WTC11 (cell line): ENCODE results near the gene PPDPF. TPM values are rescaled to one million over a fixed set of nuclear protein-coding genes. Genes with fewer than 3 reads are reported as not detected.
A peak's percentile ranks its signal among the peaks of the same experiment; 100 is the strongest.

ENCODE experiments used
- ATAC-seq: fragments of 200-7000 bp; cut with Tn5 transposase; 2 replicates; pipeline ENCODE4 v1.10.0; 2021; ENCODE audit warnings: mild to moderate bottlenecking, moderate library complexity
- CTCF ChIA-PET: fragments of 300-600 bp; sonication (Branson Sonifier 250); formaldehyde crosslinking; loops from one replicate; lab custom pipeline; 2021; ENCODE audit warnings: antibody characterized with exemption; lab: Charles Lee
- POLR2A ChIA-PET: fragments of 350-600 bp; sonication (Branson Sonifier 250); formaldehyde crosslinking; loops from one replicate; lab custom pipeline; 2021; ENCODE audit warnings: antibody characterized with exemption; lab: Charles Lee
- DNase-seq: peaks from one replicate; pipeline ENCODE4 v3.0.0; 2021; ENCODE audit warnings: low spot score
- H3K27ac Mint-ChIP-seq: 2 replicates; pipeline ENCODE4 v1.8.0; 2021; ENCODE audit warnings: mixed read lengths
- H3K27me3 Mint-ChIP-seq: 2 replicates; pipeline ENCODE4 v1.8.0; 2021; ENCODE audit warnings: low read depth, mild to moderate bottlenecking, moderate library complexity, mixed read lengths
- H3K36me3 Mint-ChIP-seq: 2 replicates; pipeline ENCODE4 v1.8.0; 2021; ENCODE audit warnings: mixed read lengths
- H3K4me1 Mint-ChIP-seq: 2 replicates; pipeline ENCODE4 v1.8.0; 2022; ENCODE audit warnings: mixed read lengths
- H3K4me3 Mint-ChIP-seq: 2 replicates; pipeline ENCODE4 v1.8.0; 2021; ENCODE audit warnings: mild to moderate bottlenecking, moderate library complexity, mixed read lengths
- H3K9me3 Mint-ChIP-seq: 2 replicates; pipeline ENCODE4 v1.8.0; 2021; ENCODE audit warnings: mixed read lengths
- ATF2 ChIP-seq: sonication (generic); formaldehyde crosslinking; IDR thresholded peaks from 2 replicates; pipeline ENCODE4 v1.8.1; 2022; ENCODE audit warnings: low read depth, missing genetic modification reagents, borderline replicate concordance
- CBFB ChIP-seq: sonication (generic); formaldehyde crosslinking; IDR thresholded peaks from 2 replicates; pipeline ENCODE4 v1.8.1; 2022; ENCODE audit warnings: mild to moderate bottlenecking, low read depth, missing genetic modification reagents
- CREB1 ChIP-seq: sonication (generic); formaldehyde crosslinking; IDR thresholded peaks from 2 replicates; pipeline ENCODE4 v1.8.0; 2023; ENCODE audit warnings: mild to moderate bottlenecking, missing genetic modification reagents
- ESRRA ChIP-seq: sonication (generic); formaldehyde crosslinking; IDR thresholded peaks from 2 replicates; pipeline ENCODE4 v1.8.1; 2022; ENCODE audit warnings: mild to moderate bottlenecking, missing genetic modification reagents, borderline replicate concordance
- ETV6 ChIP-seq: sonication (generic); formaldehyde crosslinking; IDR thresholded peaks from 2 replicates; pipeline ENCODE4 v1.8.1; 2022; ENCODE audit warnings: mild to moderate bottlenecking, missing genetic modification reagents
- HMGXB4 ChIP-seq: sonication (generic); formaldehyde crosslinking; IDR thresholded peaks from 2 replicates; pipeline ENCODE4 v1.8.1; 2023; ENCODE audit warnings: mild to moderate bottlenecking, moderate library complexity, missing genetic modification reagents
- KAT7 ChIP-seq: sonication (generic); formaldehyde crosslinking; IDR thresholded peaks from 2 replicates; pipeline ENCODE4 v1.8.1; 2023; ENCODE audit warnings: missing genetic modification reagents, mild to moderate bottlenecking, borderline replicate concordance
- MAX ChIP-seq: sonication (generic); formaldehyde crosslinking; IDR thresholded peaks from 2 replicates; pipeline ENCODE4 v1.8.0; 2022; ENCODE audit warnings: mild to moderate bottlenecking, missing genetic modification reagents
- NR1H2 ChIP-seq: sonication (generic); formaldehyde crosslinking; IDR thresholded peaks from 2 replicates; pipeline ENCODE4 v1.9.0; 2021; ENCODE audit warnings: mild to moderate bottlenecking, moderate library complexity, missing genetic modification reagents
- RELA ChIP-seq: sonication (generic); formaldehyde crosslinking; IDR thresholded peaks from 2 replicates; pipeline ENCODE4 v1.8.1; 2022; ENCODE audit warnings: missing genetic modification reagents, mild to moderate bottlenecking, borderline replicate concordance
- ZNF121 ChIP-seq: sonication (generic); formaldehyde crosslinking; IDR thresholded peaks from 2 replicates; pipeline ENCODE4 v1.8.0; 2023; ENCODE audit warnings: missing genetic modification reagents
- ZNF263 ChIP-seq: sonication (generic); formaldehyde crosslinking; IDR thresholded peaks from 2 replicates; pipeline ENCODE4 v1.8.1; 2022; ENCODE audit warnings: low read depth, mild to moderate bottlenecking, moderate library complexity, missing genetic modification reagents
- total RNA-seq: library from RNA; stranded (reverse); gene quantifications from 3 replicates; pipeline ENCODE4 v1.2.3, GENCODE V29; 2021
- TF ChIP-seq, protein P1 (sequence below): fragments of 250-450 bp; sonication (Bioruptor Pico); IDR thresholded peaks from 2 replicates; pipeline ENCODE4 v2.1.2; 2022; ENCODE audit warnings: mild to moderate bottlenecking, moderate library complexity
- TF ChIP-seq, protein P2 (sequence below): sonication (generic); formaldehyde crosslinking; IDR thresholded peaks from 2 replicates; pipeline ENCODE4 v1.8.1; 2023; ENCODE audit warnings: mild to moderate bottlenecking, missing genetic modification reagents, moderate library complexity
- TF ChIP-seq, protein P3 (sequence below): sonication (generic); formaldehyde crosslinking; IDR thresholded peaks from 2 replicates; pipeline ENCODE4 v1.8.1; 2022; ENCODE audit warnings: low read depth, mild to moderate bottlenecking, moderate library complexity, missing genetic modification reagents, borderline replicate concordance
- TF ChIP-seq, protein P4 (sequence below): fragments of 250-450 bp; sonication (Bioruptor Pico); IDR thresholded peaks from 2 replicates; pipeline ENCODE4 v1.9.0; 2021; ENCODE audit warnings: moderate library complexity, mild to moderate bottlenecking, inconsistent platforms, borderline replicate concordance

Gene PPDPF
- total RNA-seq, 1 experiment from 2014 or later: 170 TPM

DNA sequence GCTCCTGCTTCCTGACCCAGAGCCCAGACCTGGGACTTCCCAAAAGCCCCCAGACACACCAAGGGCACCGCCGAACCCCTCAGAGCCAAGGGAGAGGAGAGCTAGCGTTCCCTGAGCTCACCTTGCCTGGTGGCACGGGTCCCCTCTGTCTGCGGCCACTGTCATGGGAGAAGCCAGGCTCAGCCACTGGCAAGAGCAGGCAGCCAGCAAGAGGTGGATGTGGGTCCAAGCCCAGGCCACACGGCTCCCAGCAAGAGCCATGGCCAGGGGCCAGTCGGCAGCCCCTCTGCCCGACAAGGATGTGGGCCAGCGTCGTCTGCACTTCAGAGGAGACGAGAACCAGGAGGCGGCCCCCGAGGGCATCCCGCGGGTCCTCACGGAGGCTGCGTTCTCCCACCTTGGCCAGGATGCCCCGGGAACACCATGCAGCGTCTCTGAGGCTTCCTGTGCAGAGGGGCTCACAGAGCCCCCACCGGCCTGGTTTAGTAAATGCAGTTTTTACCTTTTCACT, 2.2 kb upstream of the PPDPF start (continued):
- TF ChIP-seq HMGXB4 (CRISPR knock-in tag): no peak
- no peak for TF ChIP-seq NR1H2 (CRISPR knock-in tag)
- no peak for TF ChIP-seq CBFB
- TF ChIP-seq, protein P1, sequence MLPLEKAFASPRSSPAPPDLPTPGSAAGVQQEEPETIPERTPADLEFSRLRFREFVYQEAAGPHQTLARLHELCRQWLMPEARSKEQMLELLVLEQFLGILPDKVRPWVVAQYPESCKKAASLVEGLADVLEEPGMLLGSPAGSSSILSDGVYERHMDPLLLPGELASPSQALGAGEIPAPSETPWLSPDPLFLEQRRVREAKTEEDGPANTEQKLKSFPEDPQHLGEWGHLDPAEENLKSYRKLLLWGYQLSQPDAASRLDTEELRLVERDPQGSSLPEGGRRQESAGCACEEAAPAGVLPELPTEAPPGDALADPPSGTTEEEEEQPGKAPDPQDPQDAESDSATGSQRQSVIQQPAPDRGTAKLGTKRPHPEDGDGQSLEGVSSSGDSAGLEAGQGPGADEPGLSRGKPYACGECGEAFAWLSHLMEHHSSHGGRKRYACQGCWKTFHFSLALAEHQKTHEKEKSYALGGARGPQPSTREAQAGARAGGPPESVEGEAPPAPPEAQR: no peak
- TF ChIP-seq, protein P2, sequence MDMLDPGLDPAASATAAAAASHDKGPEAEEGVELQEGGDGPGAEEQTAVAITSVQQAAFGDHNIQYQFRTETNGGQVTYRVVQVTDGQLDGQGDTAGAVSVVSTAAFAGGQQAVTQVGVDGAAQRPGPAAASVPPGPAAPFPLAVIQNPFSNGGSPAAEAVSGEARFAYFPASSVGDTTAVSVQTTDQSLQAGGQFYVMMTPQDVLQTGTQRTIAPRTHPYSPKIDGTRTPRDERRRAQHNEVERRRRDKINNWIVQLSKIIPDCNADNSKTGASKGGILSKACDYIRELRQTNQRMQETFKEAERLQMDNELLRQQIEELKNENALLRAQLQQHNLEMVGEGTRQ (CRISPR knock-in tag): no peak
- TF ChIP-seq CREB1 (CRISPR knock-in tag): no peak
- TF ChIP-seq, protein P3, sequence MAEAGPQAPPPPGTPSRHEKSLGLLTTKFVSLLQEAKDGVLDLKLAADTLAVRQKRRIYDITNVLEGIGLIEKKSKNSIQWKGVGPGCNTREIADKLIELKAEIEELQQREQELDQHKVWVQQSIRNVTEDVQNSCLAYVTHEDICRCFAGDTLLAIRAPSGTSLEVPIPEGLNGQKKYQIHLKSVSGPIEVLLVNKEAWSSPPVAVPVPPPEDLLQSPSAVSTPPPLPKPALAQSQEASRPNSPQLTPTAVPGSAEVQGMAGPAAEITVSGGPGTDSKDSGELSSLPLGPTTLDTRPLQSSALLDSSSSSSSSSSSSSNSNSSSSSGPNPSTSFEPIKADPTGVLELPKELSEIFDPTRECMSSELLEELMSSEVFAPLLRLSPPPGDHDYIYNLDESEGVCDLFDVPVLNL (CRISPR knock-in tag): no peak
- TF ChIP-seq ZNF263: no peak
- no peak for TF ChIP-seq RELA (CRISPR knock-in tag)
- no peak for TF ChIP-seq ESRRA

DNA sequence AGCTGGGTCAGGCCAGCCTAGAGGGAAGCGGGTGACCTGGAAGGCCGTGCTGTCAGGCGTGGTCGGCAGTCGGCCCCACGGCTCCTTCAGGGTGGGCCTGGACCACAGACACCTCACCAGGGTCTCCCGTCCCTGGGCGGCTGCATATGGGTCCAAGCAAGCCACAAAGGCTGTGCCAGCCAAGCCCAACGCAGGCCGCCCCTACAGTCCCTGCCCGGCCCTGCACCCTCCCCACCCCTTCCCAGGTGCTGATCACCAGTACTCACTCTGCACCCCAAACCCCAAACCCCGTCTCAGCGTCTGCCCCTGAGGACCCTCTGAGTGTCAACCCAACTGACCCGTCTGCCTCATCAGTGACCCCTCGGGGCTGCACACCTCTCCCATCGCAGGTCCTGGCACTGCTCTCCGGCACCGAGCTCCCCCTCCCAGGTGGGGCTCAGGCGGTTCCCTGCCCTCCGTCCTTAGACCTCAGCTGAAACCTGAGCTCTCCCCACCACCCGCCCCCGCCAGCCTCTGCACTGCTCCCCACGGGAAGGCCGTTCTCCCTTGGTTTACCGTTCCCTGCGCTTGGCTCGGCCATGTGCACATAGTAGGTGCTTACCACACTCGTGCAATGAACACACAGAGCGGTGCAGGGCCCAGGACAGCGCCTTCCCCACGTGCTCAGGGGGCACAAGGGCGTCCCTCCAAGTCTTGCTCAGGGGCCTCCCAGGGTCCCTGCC, 1.5 kb upstream of the PPDPF start:
- DNase-seq: no peak
- POLR2A ChIA-PET: no interaction called here

More for the DNA sequence above, 1.5 kb upstream of the PPDPF start:
- TF ChIP-seq ZNF121 (CRISPR knock-in tag): 0 out of 2 replicates have a peak, but pooled peaks have one; percentile 10
- TF ChIP-seq MAX (CRISPR knock-in tag): peak; percentile 60; the same call in 1 of the 2 replicates
- TF ChIP-seq, protein P4, sequence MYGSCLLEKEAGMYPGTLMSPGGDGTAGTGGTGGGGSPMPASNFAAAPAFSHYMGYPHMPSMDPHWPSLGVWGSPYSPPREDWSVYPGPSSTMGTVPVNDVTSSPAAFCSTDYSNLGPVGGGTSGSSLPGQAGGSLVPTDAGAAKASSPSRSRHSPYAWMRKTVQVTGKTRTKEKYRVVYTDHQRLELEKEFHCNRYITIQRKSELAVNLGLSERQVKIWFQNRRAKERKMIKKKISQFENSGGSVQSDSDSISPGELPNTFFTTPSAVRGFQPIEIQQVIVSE (CRISPR knock-in tag): no peak
- peak; percentile 63; the same call in 1 of the 2 replicates for TF ChIP-seq KAT7 (CRISPR knock-in tag)
- TF ChIP-seq ATF2 (CRISPR knock-in tag): no peak
- no peak for TF ChIP-seq ETV6
- peak overlapping the region; percentile 74 for H3K4me3 Mint-ChIP-seq
- peaks cover 14% of the 10 kb centered on the region for H3K4me1 Mint-ChIP-seq
- H3K27me3 Mint-ChIP-seq: peaks cover 9% of the 10 kb centered on the region; the same call in 1 of the 2 replicates
- ATAC-seq: peak; percentile 2; the same call in 1 of the 2 replicates
- peaks cover 12% of the 10 kb centered on the region; the same call in 1 of the 2 replicates for H3K9me3 Mint-ChIP-seq
- CTCF ChIA-PET: interaction anchor here (0.6 to 2.6 kb wide), 7 partner anchors 10 to 256 kb away, joined by 3 to 33 read pairs (median 3); partner anchors contain the start of gene PTK6
- H3K36me3 Mint-ChIP-seq: peaks cover 18% of the 10 kb centered on the region
- H3K27ac Mint-ChIP-seq: no peak overlapping the region
